ENCODE measurements around the gene TRAF3IP3.

TRAF3IP3 gene

DNA sequence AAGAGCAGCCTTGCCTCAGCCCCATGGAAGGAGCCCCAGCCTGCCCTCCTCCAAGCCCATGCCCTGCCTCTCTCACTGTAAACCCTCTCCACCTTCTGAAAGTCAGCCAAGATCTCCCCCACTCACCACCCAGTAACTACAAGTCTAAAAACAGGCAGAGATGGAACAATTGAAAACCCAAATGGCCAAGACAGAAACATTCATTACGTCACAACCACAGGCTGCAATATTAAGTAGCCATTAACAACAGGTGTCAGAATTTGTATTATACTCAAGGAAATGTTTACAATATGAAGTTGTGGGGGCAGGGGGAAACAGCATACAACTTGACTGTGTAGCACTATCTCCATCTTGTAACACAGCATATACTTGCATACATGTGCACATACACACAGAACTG lies 47.7 kb downstream of the TRAF3IP3 start:
- no peaks in the 10 kb centered on the region for H3K9me3 ChIP-seq (ENCODE audit: control insufficient read depth, low read length)
- peaks cover 31% of the 10 kb centered on the region for H3K4me1 ChIP-seq (ENCODE audit: control insufficient read depth, insufficient read depth, low read length)
- no peak overlapping the region for H3K4me3 ChIP-seq (ENCODE audit: low read length)
- H3K9ac ChIP-seq (ENCODE audit: low read length): no peak overlapping the region
- H3K27me3 ChIP-seq (replicated peaks; ENCODE audit: control insufficient read depth, insufficient read depth, low read length): no peaks in the 10 kb centered on the region
- DNase-seq (ENCODE audit: low read depth): no peak
- no peaks in the 10 kb centered on the region for H3K36me3 ChIP-seq (ENCODE audit: control insufficient read depth, insufficient read depth, low read length, severe bottlenecking)

- peak; percentile 35 for DNase-seq (ENCODE audit: low read depth)
- Histone ChIP-seq H3K27me3 (replicated peaks; ENCODE audit: control insufficient read depth, insufficient read depth, low read length) (no peaks in the 10 kb centered on the region), H3K4me3 (ENCODE audit: low read length) (no peak overlapping the region)
Observed at GRCh38 chr1:209805341-209805781, 49.5 kb downstream of the TRAF3IP3 start.

DNA sequence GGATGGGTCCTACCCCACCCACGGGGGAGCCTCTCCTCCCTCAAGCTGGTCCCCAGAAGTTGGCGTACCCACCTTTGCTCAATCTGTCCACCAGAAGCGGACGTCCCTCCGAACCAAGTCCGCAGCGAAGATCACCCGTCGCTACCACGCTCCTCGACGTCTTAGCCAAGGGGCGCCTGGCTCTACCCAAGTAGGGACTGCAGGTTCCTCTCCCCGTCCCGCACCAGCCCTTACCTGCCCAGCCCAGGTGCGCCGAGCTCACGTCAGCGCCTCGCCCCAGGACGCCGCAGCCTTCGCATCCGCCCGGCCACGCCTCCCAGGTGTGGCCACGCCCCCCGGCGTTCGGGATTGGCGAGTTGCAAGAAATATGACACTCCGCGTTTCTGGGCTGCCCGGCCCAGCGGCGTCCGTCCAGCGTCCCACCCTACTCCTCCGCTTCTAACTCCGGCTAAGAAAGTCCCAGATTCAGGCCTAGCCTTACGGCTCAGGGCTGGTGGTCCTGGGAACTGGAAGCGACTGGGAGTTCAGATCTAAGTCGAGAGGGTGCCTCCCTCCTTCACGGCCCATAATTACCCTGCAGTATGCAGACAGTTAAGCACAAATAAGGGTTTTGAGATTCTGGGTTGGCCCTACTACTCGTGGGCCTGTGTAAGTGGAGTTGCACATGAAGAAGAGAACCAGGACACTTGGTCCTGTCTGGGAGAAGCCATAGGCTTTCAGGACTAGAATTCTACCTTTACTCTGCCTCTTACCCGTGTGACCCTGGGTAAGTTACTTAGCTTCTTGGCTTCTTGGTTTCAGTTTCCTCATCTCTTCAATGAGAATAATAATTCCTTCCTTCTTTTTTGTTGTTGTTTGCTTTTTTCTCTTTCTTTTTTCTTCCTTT lies 50.3 kb downstream of the TRAF3IP3 start, which contains the start of gene IRF6:
Gene IRF6 (minus strand): TSS at position 268 of the 886 bp plus-strand sequence. CDS start 4,729 bp downstream, outside the sequence.
- Histone ChIP-seq H3K36me3 (ENCODE audit: control insufficient read depth, insufficient read depth, low read length, severe bottlenecking) (no peaks in the 10 kb centered on the region), H3K4me3 (ENCODE audit: low read length) (peak within 1 kb of the TSS; percentile 58), H3K9ac (ENCODE audit: low read length) (peak within 1 kb of the TSS; percentile 63), H3K9me3 (ENCODE audit: control insufficient read depth, low read length) (no peaks in the 10 kb centered on the region), H3K4me1 (ENCODE audit: control insufficient read depth, insufficient read depth, low read length) (peaks cover 33% of the 10 kb centered on the region), H3K27me3 (replicated peaks; ENCODE audit: control insufficient read depth, insufficient read depth, low read length) (no peaks in the 10 kb centered on the region)
- peak; percentile 88 for DNase-seq (ENCODE audit: low read depth)

More at GRCh38 chr1:209805341-209805781, 49.5 kb downstream of the TRAF3IP3 start:
- H3K9me3 ChIP-seq (ENCODE audit: control insufficient read depth, low read length): no peaks in the 10 kb centered on the region
- no peaks in the 10 kb centered on the region for H3K36me3 ChIP-seq (ENCODE audit: control insufficient read depth, insufficient read depth, low read length, severe bottlenecking)
- H3K9ac ChIP-seq (ENCODE audit: low read length): no peak overlapping the region
- H3K4me1 ChIP-seq (ENCODE audit: control insufficient read depth, insufficient read depth, low read length): peaks cover 33% of the 10 kb centered on the region

DNA sequence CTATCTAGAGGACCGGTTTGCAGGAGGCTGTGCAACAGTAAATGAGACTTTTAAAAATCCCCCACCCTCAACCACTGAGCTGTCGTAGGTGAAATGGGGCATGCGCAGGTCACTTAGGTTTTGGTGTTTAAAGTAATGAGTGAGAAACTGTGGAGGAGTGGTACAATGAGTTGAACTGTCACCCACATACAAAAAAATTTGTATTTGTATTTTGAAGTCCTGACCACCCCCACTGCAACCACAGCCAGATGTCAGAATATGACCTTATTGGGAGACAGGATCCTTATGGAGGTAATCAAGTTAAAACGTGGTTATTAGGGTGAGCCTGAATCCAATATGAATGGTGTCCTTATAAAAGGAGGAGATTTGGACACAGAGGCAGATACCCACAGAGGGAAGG lies 51.7 kb downstream of the TRAF3IP3 start:
- no peaks in the 10 kb centered on the region for H3K9me3 ChIP-seq (ENCODE audit: control insufficient read depth, low read length)
- no peaks in the 10 kb centered on the region for H3K27me3 ChIP-seq (replicated peaks; ENCODE audit: control insufficient read depth, insufficient read depth, low read length)
- peaks cover 23% of the 10 kb centered on the region for H3K4me1 ChIP-seq (ENCODE audit: control insufficient read depth, insufficient read depth, low read length)
- H3K9ac ChIP-seq (ENCODE audit: low read length): no peak overlapping the region
- H3K36me3 ChIP-seq (ENCODE audit: control insufficient read depth, insufficient read depth, low read length, severe bottlenecking): no peaks in the 10 kb centered on the region
- no peak overlapping the region for H3K4me3 ChIP-seq (ENCODE audit: low read length)
- no peak for DNase-seq (ENCODE audit: low read depth)

GRCh38 chr1:209808059-209808581 lies 52.3 kb downstream of the TRAF3IP3 start:
- Histone ChIP-seq H3K36me3 (ENCODE audit: control insufficient read depth, insufficient read depth, low read length, severe bottlenecking) (no peaks in the 10 kb centered on the region), H3K27me3 (replicated peaks; ENCODE audit: control insufficient read depth, insufficient read depth, low read length) (no peaks in the 10 kb centered on the region), H3K4me3 (ENCODE audit: low read length) (no peak overlapping the region), H3K4me1 (ENCODE audit: control insufficient read depth, insufficient read depth, low read length) (peaks cover 23% of the 10 kb centered on the region), H3K9ac (ENCODE audit: low read length) (no peak overlapping the region), H3K9me3 (ENCODE audit: control insufficient read depth, low read length) (no peaks in the 10 kb centered on the region)
- peak; percentile 83 for DNase-seq (ENCODE audit: low read depth)

DNA sequence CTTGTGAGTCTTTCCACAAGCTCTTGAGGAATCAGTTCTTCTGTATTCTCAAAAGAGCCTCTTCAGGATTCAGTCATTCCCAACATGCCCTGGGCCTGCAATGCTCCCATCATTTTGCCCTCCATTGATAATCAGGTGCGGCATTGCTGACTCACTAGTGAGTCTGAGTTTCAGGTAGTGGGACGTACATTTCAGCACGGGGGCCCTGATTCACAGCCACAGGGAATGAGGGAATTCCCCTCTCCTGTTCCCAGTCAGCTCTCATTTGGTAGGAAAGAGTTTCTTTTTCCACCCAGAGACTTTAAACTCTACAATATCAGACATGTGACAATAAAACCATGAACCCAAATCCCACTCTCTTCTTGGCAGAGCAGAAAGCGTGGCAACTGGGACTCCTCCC lies 53.8 kb downstream of the TRAF3IP3 start:
- Histone ChIP-seq H3K9me3 (ENCODE audit: control insufficient read depth, low read length) (no peaks in the 10 kb centered on the region), H3K4me1 (ENCODE audit: control insufficient read depth, insufficient read depth, low read length) (peaks cover 23% of the 10 kb centered on the region), H3K36me3 (ENCODE audit: control insufficient read depth, insufficient read depth, low read length, severe bottlenecking) (no peaks in the 10 kb centered on the region), H3K4me3 (ENCODE audit: low read length) (no peak overlapping the region), H3K9ac (ENCODE audit: low read length) (no peak overlapping the region), H3K27me3 (replicated peaks; ENCODE audit: control insufficient read depth, insufficient read depth, low read length) (no peaks in the 10 kb centered on the region)
- DNase-seq (ENCODE audit: low read depth): no peak

- H3K9me3 ChIP-seq (ENCODE audit: control insufficient read depth, low read length): no peaks in the 10 kb centered on the region
- H3K4me1 ChIP-seq (ENCODE audit: control insufficient read depth, insufficient read depth, low read length): peaks cover 26% of the 10 kb centered on the region
- H3K27me3 ChIP-seq (replicated peaks; ENCODE audit: control insufficient read depth, insufficient read depth, low read length): no peaks in the 10 kb centered on the region
- H3K36me3 ChIP-seq (ENCODE audit: control insufficient read depth, insufficient read depth, low read length, severe bottlenecking): no peaks in the 10 kb centered on the region
- no peak overlapping the region for H3K9ac ChIP-seq (ENCODE audit: low read length)
- no peak for DNase-seq (ENCODE audit: low read depth)
- no peak overlapping the region for H3K4me3 ChIP-seq (ENCODE audit: low read length)
Observed at GRCh38 chr1:209810783-209811182, 54.9 kb downstream of the TRAF3IP3 start.

GRCh38 chr1:209813902-209814301 lies 58.0 kb downstream of the TRAF3IP3 start:
- Histone ChIP-seq H3K9ac (ENCODE audit: low read length) (no peak overlapping the region), H3K4me3 (ENCODE audit: low read length) (no peak overlapping the region), H3K4me1 (ENCODE audit: control insufficient read depth, insufficient read depth, low read length) (peaks cover 15% of the 10 kb centered on the region), H3K9me3 (ENCODE audit: control insufficient read depth, low read length) (no peaks in the 10 kb centered on the region), H3K36me3 (ENCODE audit: control insufficient read depth, insufficient read depth, low read length, severe bottlenecking) (no peaks in the 10 kb centered on the region), H3K27me3 (replicated peaks; ENCODE audit: control insufficient read depth, insufficient read depth, low read length) (no peaks in the 10 kb centered on the region)
- no peak for DNase-seq (ENCODE audit: low read depth)

DNA sequence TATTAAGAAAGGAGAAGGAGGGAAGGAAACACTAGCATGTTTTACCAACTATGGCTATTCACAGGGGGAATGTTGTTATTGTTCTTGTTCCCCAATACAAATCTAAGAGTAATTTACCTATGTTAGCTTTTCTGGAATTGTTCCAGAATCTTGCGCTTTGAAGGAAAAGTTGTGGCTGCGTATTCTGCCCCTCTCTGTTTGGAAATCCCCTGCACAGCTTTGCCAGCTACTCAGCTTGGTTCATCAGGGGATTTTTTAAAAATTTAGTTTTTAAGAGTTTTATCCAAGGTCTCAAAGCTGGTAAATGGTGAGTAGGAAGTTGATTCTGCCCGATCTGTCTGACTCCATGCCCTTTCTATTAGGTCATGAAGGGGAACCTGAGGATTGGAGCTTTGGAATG lies 59.6 kb downstream of the TRAF3IP3 start:
- Histone ChIP-seq H3K9ac (ENCODE audit: low read length) (no peak overlapping the region), H3K4me1 (ENCODE audit: control insufficient read depth, insufficient read depth, low read length) (peaks cover 19% of the 10 kb centered on the region), H3K9me3 (ENCODE audit: control insufficient read depth, low read length) (no peaks in the 10 kb centered on the region), H3K27me3 (replicated peaks; ENCODE audit: control insufficient read depth, insufficient read depth, low read length) (no peaks in the 10 kb centered on the region), H3K4me3 (ENCODE audit: low read length) (no peak overlapping the region), H3K36me3 (ENCODE audit: control insufficient read depth, insufficient read depth, low read length, severe bottlenecking) (no peaks in the 10 kb centered on the region)
- no peak for DNase-seq (ENCODE audit: low read depth)

GRCh38 chr1:209815931-209816341 lies 60.1 kb downstream of the TRAF3IP3 start:
- Histone ChIP-seq H3K4me3 (ENCODE audit: low read length) (no peak overlapping the region), H3K4me1 (ENCODE audit: control insufficient read depth, insufficient read depth, low read length) (peaks cover 19% of the 10 kb centered on the region), H3K9me3 (ENCODE audit: control insufficient read depth, low read length) (no peaks in the 10 kb centered on the region), H3K36me3 (ENCODE audit: control insufficient read depth, insufficient read depth, low read length, severe bottlenecking) (no peaks in the 10 kb centered on the region), H3K9ac (ENCODE audit: low read length) (peak overlapping the region; percentile 34), H3K27me3 (replicated peaks; ENCODE audit: control insufficient read depth, insufficient read depth, low read length) (no peaks in the 10 kb centered on the region)
- DNase-seq (ENCODE audit: low read depth): no peak

DNA sequence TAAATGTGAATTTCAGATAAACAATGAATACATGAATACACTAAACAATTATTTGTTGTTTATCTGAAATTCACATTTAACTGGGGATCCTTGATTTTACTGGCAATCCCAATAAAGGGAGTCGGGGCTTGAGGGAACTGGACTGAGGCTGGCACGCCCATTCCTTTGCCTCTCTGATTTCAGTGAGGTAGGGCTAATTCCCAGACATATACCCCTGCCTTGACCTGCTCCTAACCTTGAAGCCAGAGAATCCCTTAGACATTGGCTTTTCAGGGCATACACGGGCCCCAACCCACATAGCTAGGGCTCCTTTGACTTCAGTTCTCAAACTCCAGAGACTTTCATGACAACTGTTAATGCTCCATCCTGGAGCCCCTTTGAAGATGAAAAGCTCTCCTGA lies 61.1 kb downstream of the TRAF3IP3 start:
- no peaks in the 10 kb centered on the region for H3K27me3 ChIP-seq (replicated peaks; ENCODE audit: control insufficient read depth, insufficient read depth, low read length)
- DNase-seq (ENCODE audit: low read depth): no peak
- H3K9ac ChIP-seq (ENCODE audit: low read length): no peak overlapping the region

More for the DNA sequence above, 61.1 kb downstream of the TRAF3IP3 start:
- H3K4me3 ChIP-seq (ENCODE audit: low read length): no peak overlapping the region
- H3K9me3 ChIP-seq (ENCODE audit: control insufficient read depth, low read length): no peaks in the 10 kb centered on the region
- H3K36me3 ChIP-seq (ENCODE audit: control insufficient read depth, insufficient read depth, low read length, severe bottlenecking): no peaks in the 10 kb centered on the region
- H3K4me1 ChIP-seq (ENCODE audit: control insufficient read depth, insufficient read depth, low read length): peaks cover 19% of the 10 kb centered on the region
